ENCODE data around the gene SSBP3.

The SSBP3 gene

DNA sequence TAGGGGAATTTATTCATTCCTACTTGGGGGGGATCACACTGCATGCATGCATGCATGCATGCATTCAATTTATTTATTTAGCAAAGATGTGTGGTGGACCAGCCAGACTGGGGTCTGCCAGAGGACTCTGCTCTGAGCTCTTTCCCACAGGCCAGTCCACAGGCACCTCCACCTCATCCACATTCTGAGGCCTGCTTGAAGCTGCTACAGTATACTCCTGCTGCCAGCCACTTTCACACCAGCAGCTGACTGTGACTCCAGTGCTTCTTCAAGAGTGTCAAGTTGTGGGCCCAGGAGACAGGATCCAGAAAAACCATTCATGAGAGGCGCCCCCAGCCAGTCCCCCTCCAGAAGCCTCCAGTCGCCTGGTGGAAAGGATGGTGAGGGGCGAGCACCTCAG lies 30.9 kb downstream of the SSBP3 start:
- FAIRE-seq (no peak), DNase-seq (ENCODE audit: insufficient read length, low spot score) (no peak)

DNA sequence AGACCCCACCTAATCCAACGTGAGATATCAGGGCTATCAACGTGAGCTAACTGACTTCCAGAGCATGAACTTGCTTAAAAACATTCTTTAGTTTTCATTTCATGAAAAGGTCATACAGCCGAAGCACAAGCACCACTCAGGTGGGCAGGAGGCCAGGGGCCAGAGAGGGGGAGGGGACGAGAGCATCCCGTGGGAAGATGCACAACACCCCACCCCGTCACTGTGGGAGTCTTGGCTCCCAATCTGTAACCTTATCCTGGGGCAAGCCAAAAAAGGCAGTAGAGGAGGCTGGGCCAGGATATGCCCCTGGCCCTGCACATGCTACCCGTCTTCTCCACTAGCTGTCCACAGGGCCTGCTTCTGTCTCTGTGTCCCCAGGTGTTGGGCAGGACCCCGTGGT lies 31.4 kb downstream of the SSBP3 start:
- DNase-seq (ENCODE audit: insufficient read length, low spot score) (no peak), FAIRE-seq (no peak)

DNA sequence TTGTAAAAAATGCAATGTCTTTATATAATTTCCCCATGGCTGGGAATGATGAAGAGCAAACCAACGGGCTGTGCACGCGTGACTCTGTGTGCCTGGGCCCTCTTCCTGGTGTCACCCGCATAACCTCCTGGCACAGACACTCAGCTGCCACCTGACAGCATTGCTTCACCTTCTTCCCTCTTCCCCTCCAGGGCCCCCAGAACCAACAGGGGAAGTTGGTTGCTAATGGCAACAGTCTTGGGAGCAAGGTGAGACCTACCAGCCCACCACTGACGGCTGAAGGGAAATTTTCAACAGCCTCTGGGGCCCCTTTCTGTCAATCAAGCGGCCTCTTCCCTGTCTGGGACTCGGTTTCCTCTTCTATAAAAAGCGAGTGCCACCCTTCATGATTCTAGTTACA lies 33.2 kb downstream of the SSBP3 start:
- FAIRE-seq (peak; percentile 68), DNase-seq (ENCODE audit: insufficient read length, low spot score) (no peak)

DNA sequence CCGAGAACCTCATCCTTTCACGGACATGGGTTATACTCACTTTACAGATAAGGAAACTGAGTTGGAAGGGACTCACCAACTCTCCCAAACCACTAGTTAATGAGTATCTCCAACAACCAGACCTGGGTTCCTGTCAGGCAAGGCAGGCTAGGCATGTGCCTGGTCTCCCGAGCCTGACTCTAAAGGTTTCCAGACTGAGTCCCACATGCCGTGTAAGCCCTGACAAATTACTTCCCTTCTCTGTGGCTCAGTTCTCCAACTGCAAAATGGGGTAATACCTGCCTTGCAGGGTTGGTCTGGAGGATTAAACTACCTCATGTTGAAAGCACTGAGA lies 34.3 kb downstream of the SSBP3 start:
- FAIRE-seq (peak; percentile 99), DNase-seq (ENCODE audit: insufficient read length, low spot score) (no peak)

DNA sequence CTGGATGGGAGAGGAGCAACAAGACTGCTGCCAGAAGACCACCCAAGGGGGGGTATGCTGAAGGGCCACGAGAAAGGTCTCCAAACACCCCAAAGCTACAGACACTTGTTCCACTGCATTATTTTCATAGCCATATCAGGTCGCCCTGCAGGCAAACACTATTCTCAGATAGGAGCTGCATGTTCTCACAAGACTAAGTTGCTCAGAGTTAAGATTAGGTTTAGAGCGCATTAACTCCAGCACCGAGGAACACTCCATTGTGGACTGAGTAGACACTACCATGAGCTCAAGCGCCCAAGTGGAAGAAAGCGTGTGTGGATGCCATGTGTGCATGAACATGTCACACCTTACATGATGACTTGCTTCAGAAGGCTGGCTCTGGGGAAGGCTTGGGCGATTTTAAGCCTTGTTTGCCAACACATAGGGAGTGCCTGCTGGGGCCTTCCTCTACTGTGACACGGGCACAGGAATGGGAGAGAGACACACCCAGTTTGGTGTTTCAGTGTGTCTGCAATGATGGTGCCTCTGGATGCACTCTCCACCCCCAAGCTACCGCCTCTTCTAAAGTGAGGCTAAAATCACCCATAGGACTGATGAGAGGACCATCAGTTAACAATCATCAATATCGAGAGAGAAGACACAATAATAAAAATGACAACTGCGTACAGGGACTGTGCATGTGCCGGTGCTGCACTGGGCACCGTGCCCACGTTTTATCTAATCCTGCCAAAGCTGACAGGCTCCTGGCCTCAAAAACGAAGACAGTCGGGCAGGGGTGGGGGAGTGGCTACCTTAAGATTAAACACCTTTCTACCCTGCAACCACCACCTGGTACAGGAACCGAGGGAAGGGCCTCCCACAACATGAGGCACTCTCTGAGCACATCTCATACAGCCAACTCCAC lies 34.9 kb downstream of the SSBP3 start:
- peak; percentile 31 for FAIRE-seq
- no peak for DNase-seq (ENCODE audit: insufficient read length, low spot score)

DNA sequence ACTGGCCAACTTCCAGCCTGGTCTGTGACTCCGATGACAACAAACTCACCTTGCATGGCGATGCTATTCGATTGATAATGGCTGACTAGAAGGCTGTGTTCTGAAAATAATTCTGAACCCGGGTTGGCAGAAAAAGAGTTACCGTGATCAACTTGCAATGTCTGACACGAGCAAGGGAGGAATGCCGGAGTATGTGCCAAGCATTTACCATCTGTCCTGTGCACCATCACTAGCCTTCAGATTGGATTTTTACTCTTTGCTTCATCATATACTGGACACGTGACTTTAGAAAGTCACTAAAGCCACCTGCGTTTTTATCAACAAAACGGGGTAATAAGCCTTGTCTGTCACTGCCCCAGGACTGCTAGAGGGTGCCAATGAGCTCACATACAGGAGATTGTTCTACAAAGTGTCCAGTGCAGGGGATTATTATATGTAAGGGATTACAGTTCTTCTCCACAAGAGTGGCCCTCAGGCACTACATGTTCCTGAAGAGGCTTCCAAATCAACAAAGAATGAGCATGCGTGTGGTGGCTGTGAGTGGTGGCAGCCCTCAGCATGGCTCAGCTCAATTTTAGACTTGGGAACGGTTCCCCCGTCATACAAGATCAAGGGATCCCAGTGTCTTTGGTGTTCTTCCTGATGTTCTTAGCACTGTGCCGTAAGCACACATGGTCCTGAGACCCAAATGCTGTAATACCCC lies 35.8 kb downstream of the SSBP3 start:
- FAIRE-seq (no peak), DNase-seq (ENCODE audit: insufficient read length, low spot score) (no peak)

DNA sequence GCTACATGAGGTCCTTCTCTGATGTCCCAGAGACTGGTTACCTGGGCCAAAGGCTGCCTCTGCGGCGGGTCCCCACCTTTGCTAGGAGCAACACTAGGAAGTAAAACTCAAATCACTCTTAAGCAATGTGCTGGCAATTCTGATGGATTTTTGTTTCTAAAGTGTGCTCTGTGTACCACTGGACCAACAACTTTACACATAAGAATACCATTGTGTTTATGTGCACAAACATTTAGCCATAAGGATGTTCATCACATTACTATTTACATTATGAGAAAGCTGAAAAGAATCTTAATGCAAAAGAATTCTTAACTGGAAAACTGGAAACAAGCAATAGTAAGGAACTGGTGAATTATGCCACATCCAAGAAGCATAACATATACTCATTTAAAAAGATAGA lies 38.6 kb downstream of the SSBP3 start:
- DNase-seq (ENCODE audit: insufficient read length, low spot score) = no peak
- no peak for FAIRE-seq

DNA sequence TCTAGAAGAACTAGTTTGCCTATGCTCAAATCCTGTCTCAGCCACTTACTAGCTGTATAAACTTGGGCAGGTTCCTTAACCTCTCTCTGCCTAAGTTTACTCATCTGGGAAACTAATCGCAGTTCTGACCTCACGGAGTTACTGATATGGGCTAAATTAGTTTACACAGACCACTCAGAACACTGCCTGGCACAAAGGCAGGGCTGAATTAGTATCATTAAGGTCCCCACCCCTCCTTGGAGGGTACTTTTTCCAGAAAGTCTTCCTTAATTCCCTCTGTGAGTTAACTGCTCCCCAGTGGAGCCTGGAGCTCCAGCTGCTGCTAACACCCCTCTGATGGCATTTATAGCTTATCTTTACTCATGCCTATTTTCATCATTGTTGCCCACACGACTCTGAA lies 40.3 kb downstream of the SSBP3 start:
- no peak for DNase-seq (ENCODE audit: insufficient read length, low spot score)
- FAIRE-seq = no peak

DNA sequence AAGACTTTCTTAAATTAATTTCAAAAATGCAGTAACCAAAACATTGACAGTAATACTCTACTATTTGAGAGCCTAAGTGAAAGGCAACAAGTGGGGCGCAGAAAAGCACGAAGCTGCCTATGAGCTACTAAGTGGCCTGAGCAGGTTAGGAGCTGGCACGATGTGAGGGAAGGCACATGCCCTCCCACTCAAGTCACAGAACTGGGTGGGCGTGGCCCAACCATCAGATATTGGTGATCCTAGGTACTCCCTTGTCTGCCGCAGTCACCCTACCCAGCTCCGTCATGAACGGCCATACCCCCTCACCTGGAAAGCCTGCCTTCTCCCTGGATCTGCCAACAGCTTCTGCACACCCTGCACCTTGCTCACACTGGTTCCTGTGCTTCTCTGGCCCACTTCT lies 40.8 kb downstream of the SSBP3 start:
- no peak for DNase-seq (ENCODE audit: insufficient read length, low spot score)
- FAIRE-seq = no peak

DNA sequence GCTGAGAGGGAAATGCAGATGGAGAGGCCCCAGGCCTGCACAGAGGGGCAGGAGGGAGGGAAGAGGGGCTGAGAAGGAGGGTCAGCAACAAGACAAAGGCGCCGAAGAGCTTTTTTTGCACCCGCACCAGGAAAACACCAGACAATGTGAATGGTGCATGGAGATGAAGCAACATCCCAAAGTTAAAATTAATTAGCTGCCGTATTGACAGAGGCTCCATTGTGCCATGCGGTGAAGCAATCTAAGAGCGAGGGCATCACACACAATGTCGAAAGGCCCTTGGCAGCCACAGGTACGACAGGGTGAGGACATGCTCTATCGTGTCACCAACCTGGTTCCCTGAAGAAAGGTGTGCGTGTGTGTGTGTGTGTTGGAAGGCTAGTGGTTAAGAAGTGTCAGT lies 41.2 kb downstream of the SSBP3 start:
- DNase-seq (ENCODE audit: insufficient read length, low spot score) = no peak
- no peak for FAIRE-seq

DNA sequence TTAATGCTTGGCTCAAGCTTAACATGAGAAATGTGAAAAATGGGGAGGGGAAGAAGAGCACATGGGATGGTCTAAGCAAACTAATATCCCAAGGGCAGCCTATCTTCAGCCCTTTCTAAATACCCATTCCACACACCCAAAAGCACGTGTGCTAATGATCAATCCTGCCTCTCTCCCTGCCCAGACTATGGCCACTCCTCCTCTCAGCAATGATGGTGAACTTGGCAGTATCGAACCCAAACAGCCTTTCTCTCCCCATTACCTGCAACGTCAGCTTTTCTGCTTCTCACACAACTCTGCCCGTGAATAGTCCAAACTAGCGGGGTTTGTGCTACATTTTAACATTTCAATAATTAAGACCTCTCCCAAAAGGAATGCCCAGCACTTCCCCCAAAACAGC lies 41.6 kb downstream of the SSBP3 start:
- DNase-seq (ENCODE audit: insufficient read length, low spot score) = no peak
- FAIRE-seq = no peak

DNA sequence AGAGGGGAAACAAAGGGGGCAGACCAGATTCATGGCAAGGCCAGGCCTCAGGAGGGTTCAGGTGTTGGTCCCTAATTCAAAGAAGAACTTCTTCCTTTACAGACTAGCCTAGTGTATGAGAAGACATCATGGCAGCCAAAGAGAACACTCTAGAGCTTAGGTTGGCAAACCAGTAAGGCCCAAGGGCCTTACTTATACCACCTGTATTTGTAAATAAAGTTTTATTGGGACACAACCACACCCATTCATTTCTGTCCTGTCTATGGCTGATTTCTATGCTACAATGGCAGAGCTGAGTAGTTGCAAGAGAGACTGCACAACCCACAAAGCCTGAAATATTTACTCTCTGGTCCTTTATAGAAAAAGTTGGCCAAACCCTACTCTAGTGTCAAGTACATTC lies 42.3 kb downstream of the SSBP3 start:
- DNase-seq (ENCODE audit: insufficient read length, low spot score) (no peak), FAIRE-seq (no peak)

DNA sequence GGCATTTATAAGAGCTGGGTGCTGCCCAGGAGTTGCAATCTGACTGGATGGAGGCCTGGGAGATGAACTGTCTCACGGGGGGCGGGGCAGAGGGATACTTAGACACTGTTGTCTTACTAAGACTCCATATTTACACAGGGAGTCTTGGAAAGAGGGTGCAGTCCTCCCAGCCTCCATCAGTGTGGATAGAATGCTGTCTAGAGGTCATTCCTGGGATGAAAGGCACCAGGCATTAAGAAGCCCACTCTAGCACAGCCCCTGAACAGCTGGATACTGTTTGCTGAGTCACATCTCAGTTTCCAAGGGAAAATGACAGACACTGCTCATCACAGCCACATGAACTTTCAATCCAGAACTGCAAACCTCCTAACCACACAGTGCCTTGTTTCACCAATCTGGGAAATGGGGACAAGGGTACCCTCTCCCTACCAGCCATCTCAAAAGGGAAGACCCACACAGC lies 43.3 kb downstream of the SSBP3 start:
- no peak for DNase-seq (ENCODE audit: insufficient read length, low spot score)
- no peak for FAIRE-seq

DNA sequence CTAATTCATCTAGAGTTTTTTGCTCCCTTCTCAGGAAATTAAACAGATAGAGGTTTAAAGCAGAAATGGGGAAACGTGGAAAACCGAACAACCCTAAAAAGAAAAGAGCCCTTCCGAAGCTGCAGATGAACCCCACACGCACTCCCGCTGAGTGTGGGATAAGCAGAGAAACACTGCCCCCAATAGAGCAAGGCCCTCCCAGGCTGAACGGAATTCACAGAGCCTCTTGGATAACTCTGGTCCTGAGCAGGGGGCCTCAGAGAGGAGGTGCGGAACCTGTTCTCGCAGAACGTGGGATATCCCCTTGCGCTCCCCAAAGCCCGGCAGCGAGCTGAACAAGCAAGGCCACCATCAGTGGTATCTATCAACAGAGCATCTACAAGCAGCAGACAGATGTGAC lies 44.9 kb downstream of the SSBP3 start:
- no peak for DNase-seq (ENCODE audit: insufficient read length, low spot score)
- no peak for FAIRE-seq

DNA sequence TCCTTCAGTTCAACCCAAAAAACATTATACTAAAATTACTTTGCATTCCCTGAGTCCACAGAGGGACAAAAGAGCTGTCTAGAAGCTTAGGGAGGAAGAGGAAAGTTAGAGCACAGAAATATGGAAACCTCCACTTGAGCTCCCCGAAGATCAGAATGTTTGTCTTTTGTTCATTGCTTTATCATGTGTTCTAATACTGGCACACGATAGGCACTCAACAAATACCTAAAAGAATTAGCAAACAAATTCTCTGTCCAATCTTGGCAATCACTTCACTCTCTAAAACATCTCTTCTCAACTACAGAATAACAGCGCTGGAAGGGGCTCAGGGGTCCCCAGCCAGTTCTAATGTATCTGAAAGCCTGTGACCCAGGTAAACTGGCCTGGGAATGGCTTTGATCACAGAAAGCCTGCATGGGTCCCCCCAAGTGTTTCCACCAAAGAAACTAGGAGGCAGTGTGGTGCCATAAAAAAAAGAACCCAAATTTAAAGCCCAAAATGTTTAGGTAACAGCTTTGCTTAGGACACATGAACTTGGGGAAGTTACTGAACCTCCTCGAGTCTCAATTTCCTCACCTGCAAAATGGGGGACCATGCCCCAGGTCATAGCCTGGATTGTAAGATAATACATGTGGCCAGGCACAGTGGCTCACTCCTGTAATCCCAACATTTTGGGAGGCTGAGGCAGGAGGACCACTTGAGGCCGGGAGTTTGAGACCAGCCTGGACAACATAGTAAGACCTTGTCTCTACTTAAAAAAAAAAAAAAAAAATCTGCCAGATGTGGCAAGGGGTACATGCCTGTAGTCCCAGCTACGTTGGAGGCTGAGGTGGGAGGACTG lies 45.8 kb downstream of the SSBP3 start:
- peak; percentile 18 for FAIRE-seq
- DNase-seq (ENCODE audit: insufficient read length, low spot score) = no peak

DNA sequence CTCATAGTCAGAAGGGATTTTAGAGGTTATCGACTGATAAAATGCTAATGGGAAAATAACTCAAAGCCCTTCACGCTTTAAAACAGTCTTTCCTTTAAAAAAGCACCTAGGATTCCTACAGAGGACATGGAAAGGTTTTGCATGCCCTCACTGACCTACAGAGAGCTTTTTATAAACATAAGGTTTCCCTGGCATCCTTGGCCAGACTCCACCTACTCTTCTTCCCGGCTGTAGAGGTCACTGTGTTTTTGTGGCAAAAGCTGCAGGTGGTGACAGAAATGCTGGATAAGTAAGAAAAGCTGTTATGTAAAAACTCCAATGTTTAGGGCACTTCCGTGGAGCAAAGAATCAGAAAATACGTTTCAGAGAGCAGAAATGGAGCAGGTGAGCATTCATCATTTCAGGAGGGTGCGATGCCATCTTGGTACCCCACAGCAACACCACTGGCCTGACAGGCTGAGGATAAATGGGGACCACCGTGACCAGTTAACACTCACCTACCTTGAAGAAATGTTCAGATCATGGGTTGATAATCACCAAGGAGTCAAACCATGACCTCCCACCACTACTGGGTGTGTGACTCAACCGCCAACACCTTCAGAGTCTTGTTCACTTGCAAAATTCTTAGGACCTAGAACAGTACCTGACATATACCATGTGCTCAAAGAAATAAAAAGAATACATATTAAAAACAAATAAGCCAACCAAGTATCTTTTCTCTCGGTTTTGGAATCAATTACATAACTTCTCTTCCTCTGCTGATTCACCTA lies 46.6 kb downstream of the SSBP3 start:
- no peak for DNase-seq (ENCODE audit: insufficient read length, low spot score)

DNA sequence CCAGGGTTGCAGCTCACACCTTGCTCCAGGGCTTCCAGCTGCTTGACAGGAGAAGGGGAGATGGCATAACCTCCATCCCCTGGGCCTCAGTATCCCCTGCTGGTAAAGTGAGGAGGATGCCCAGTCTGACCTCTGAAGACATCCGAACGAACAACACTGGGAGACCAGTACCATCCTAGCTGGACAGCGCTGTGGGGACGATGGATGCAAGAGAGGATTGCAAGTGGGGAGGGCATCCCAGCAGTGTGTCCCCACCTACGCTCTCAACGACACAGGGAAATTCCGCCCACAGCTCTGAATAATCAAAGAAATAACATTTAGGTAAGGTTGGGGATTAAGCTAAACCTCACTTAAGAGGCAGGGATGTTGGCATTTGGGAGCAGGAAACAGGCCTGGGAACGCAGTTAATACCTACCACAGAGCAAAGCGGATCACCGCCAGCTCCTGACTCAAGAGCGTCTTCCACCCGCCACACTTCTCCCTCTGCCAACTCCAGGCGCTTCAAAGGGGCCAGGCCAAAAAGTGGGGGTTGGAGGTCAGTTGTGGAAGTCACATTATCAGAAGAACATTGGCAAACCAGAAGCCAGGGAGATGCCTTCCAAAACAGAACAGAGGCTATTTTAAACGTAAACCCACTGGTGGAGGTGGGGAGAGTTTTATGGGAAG lies 47.6 kb downstream of the SSBP3 start:
- DNase-seq (ENCODE audit: insufficient read length, low spot score) (no peak), FAIRE-seq (no peak)

More for the DNA sequence above, 46.6 kb downstream of the SSBP3 start:
- no peak for FAIRE-seq

DNA sequence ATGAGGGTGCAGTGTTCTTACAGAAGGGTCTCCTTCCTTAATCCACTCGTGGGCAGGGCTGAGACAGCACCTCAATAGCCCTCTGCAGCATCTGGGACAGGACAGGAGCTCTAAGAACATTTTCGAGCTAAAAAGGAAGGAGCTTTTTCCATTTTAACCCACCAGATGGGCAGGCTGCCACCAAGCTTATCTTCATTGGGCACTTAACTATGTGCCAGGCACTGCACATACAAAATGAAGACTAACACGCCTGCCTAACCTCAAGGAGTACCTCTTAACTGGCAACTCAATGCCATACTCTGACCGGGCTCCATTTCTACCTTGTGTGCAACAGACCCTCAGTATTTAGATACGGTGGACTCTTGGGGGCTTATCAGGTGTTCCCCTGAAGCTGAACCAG lies 48.2 kb downstream of the SSBP3 start:
- no peak for FAIRE-seq
- DNase-seq (ENCODE audit: insufficient read length, low spot score) = no peak

DNA sequence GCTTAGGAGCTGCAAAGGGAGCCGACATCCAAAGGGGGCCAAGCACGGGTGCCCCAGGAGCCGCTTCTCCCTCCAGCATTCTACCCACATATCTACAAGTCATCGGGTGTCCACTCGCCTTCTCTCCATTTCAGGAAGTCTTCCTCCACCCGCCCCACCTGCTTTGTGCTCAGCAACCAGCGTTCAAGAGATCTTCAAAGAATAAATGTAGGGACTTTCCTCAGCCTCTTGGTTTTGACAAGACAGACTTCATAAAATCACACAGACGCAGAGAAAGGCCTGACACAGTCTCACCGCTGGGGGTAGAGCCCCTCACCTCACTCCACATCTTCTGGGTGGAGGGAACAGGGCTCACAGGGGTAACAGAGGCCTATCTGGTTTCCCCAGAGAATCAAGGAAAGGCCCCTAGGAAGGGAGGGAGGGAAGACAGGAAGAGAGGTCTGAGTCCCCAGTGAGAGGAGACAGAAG lies 49.5 kb downstream of the SSBP3 start:
- DNase-seq (ENCODE audit: insufficient read length, low spot score) (no peak), FAIRE-seq (peak; percentile 31)
